Measurements from ENCODE around the gene DPCD.

DPCD gene

GRCh38 chr10:101639141-101639900 is 51.2 kb downstream of the DPCD start:
- Mint-ChIP-seq H3K9me3 (no peaks in the 10 kb centered on the region), H3K36me3 (ENCODE audit: low read depth) (peaks cover 28% of the 10 kb centered on the region), H3K4me3 (no peak overlapping the region), H3K27ac (no peak overlapping the region), H3K4me1 (ENCODE audit: low read depth) (no peaks in the 10 kb centered on the region), H3K27me3 (ENCODE audit: low read depth) (no peaks in the 10 kb centered on the region)
- DNase-seq (ENCODE audit: low spot score) = no peak

- H3K9me3 Mint-ChIP-seq = no peaks in the 10 kb centered on the region
- H3K4me3 Mint-ChIP-seq = no peak overlapping the region
- H3K27ac Mint-ChIP-seq = no peak overlapping the region
- peaks cover 17% of the 10 kb centered on the region for H3K36me3 Mint-ChIP-seq (ENCODE audit: low read depth)
- no peaks in the 10 kb centered on the region for H3K27me3 Mint-ChIP-seq (ENCODE audit: low read depth)
- no peaks in the 10 kb centered on the region for H3K4me1 Mint-ChIP-seq (ENCODE audit: low read depth)
- DNase-seq (ENCODE audit: low spot score) = no peak
These were observed 55.4 kb downstream of the DPCD start for GRCh38 chr10:101643546-101643945.

- H3K36me3 Mint-ChIP-seq (ENCODE audit: low read depth) = peaks cover 20% of the 10 kb centered on the region
- H3K4me3 Mint-ChIP-seq = no peak overlapping the region
- H3K9me3 Mint-ChIP-seq = no peaks in the 10 kb centered on the region
- no peak overlapping the region for H3K27ac Mint-ChIP-seq
- H3K27me3 Mint-ChIP-seq (ENCODE audit: low read depth) = no peaks in the 10 kb centered on the region
- DNase-seq (ENCODE audit: low spot score) = no peak
- H3K4me1 Mint-ChIP-seq (ENCODE audit: low read depth) = no peaks in the 10 kb centered on the region
These were observed 55.9 kb downstream of the DPCD start for GRCh38 chr10:101644002-101644401.

- Mint-ChIP-seq H3K27me3 (ENCODE audit: low read depth) (no peaks in the 10 kb centered on the region), H3K36me3 (ENCODE audit: low read depth) (peaks cover 14% of the 10 kb centered on the region), H3K4me3 (no peak overlapping the region), H3K9me3 (no peaks in the 10 kb centered on the region), H3K4me1 (ENCODE audit: low read depth) (no peaks in the 10 kb centered on the region), H3K27ac (no peak overlapping the region)
- no peak for DNase-seq (ENCODE audit: low spot score)
These were observed 57.5 kb downstream of the DPCD start for GRCh38 chr10:101645659-101646058.

- H3K9me3 Mint-ChIP-seq = no peaks in the 10 kb centered on the region
- no peak overlapping the region for H3K27ac Mint-ChIP-seq
- H3K4me3 Mint-ChIP-seq = no peak overlapping the region
- H3K27me3 Mint-ChIP-seq (ENCODE audit: low read depth) = no peaks in the 10 kb centered on the region
- DNase-seq (ENCODE audit: low spot score) = no peak
- H3K4me1 Mint-ChIP-seq (ENCODE audit: low read depth) = no peaks in the 10 kb centered on the region
- peaks cover 13% of the 10 kb centered on the region for H3K36me3 Mint-ChIP-seq (ENCODE audit: low read depth)
These were observed 58.2 kb downstream of the DPCD start for GRCh38 chr10:101646364-101646763.

- Mint-ChIP-seq H3K4me3 (no peak overlapping the region), H3K36me3 (ENCODE audit: low read depth) (peaks cover 15% of the 10 kb centered on the region), H3K4me1 (ENCODE audit: low read depth) (no peaks in the 10 kb centered on the region), H3K27ac (no peak overlapping the region), H3K9me3 (no peaks in the 10 kb centered on the region), H3K27me3 (ENCODE audit: low read depth) (no peaks in the 10 kb centered on the region)
- DNase-seq (ENCODE audit: low spot score) = no peak
These were observed 59.1 kb downstream of the DPCD start for GRCh38 chr10:101647255-101647654.

GRCh38 chr10:101649525-101650085 is 61.5 kb downstream of the DPCD start:
- H3K4me3 Mint-ChIP-seq = no peak overlapping the region
- DNase-seq (ENCODE audit: low spot score) = no peak

GRCh38 chr10:101650863-101651262 is 62.7 kb downstream of the DPCD start:
- DNase-seq (ENCODE audit: low spot score) = no peak
- Mint-ChIP-seq H3K36me3 (ENCODE audit: low read depth) (peaks cover 18% of the 10 kb centered on the region), H3K4me1 (ENCODE audit: low read depth) (no peaks in the 10 kb centered on the region), H3K9me3 (no peaks in the 10 kb centered on the region), H3K27me3 (ENCODE audit: low read depth) (no peaks in the 10 kb centered on the region), H3K4me3 (no peak overlapping the region), H3K27ac (no peak overlapping the region)

More at GRCh38 chr10:101649525-101650085, 61.5 kb downstream of the DPCD start:
- H3K9me3 Mint-ChIP-seq = no peaks in the 10 kb centered on the region
- H3K4me1 Mint-ChIP-seq (ENCODE audit: low read depth) = no peaks in the 10 kb centered on the region
- peaks cover 12% of the 10 kb centered on the region for H3K36me3 Mint-ChIP-seq (ENCODE audit: low read depth)
- no peaks in the 10 kb centered on the region for H3K27me3 Mint-ChIP-seq (ENCODE audit: low read depth)
- H3K27ac Mint-ChIP-seq = no peak overlapping the region

- Mint-ChIP-seq H3K4me3 (no peak overlapping the region), H3K9me3 (no peaks in the 10 kb centered on the region), H3K36me3 (ENCODE audit: low read depth) (peaks cover 20% of the 10 kb centered on the region), H3K4me1 (ENCODE audit: low read depth) (no peaks in the 10 kb centered on the region), H3K27me3 (ENCODE audit: low read depth) (no peaks in the 10 kb centered on the region), H3K27ac (no peak overlapping the region)
- no peak for DNase-seq (ENCODE audit: low spot score)
These were observed 63.2 kb downstream of the DPCD start for GRCh38 chr10:101651336-101651735.

GRCh38 chr10:101653536-101653935 is 65.4 kb downstream of the DPCD start:
- no peak for DNase-seq (ENCODE audit: low spot score)
- no peaks in the 10 kb centered on the region for H3K4me1 Mint-ChIP-seq (ENCODE audit: low read depth)
- no peaks in the 10 kb centered on the region for H3K27me3 Mint-ChIP-seq (ENCODE audit: low read depth)
- H3K9me3 Mint-ChIP-seq = no peaks in the 10 kb centered on the region
- H3K27ac Mint-ChIP-seq = no peak overlapping the region
- peaks cover 27% of the 10 kb centered on the region for H3K36me3 Mint-ChIP-seq (ENCODE audit: low read depth)
- H3K4me3 Mint-ChIP-seq = no peak overlapping the region

- H3K4me1 Mint-ChIP-seq (ENCODE audit: low read depth) = no peaks in the 10 kb centered on the region
- H3K9me3 Mint-ChIP-seq = no peaks in the 10 kb centered on the region
- no peak overlapping the region for H3K27ac Mint-ChIP-seq
- peaks cover 26% of the 10 kb centered on the region for H3K36me3 Mint-ChIP-seq (ENCODE audit: low read depth)
- no peaks in the 10 kb centered on the region for H3K27me3 Mint-ChIP-seq (ENCODE audit: low read depth)
- no peak overlapping the region for H3K4me3 Mint-ChIP-seq
- no peak for DNase-seq (ENCODE audit: low spot score)
These were observed 67.4 kb downstream of the DPCD start for GRCh38 chr10:101655570-101655969.

GRCh38 chr10:101656890-101657289 is 68.8 kb downstream of the DPCD start:
- Mint-ChIP-seq H3K4me3 (no peak overlapping the region), H3K9me3 (no peaks in the 10 kb centered on the region), H3K36me3 (ENCODE audit: low read depth) (peaks cover 23% of the 10 kb centered on the region), H3K27me3 (ENCODE audit: low read depth) (no peaks in the 10 kb centered on the region), H3K4me1 (ENCODE audit: low read depth) (no peaks in the 10 kb centered on the region), H3K27ac (no peak overlapping the region)
- DNase-seq (ENCODE audit: low spot score) = no peak

GRCh38 chr10:101658975-101659374 is 70.9 kb downstream of the DPCD start:
- no peak overlapping the region for H3K4me3 Mint-ChIP-seq
- no peaks in the 10 kb centered on the region for H3K27me3 Mint-ChIP-seq (ENCODE audit: low read depth)

More at GRCh38 chr10:101658975-101659374, 70.9 kb downstream of the DPCD start:
- no peaks in the 10 kb centered on the region for H3K9me3 Mint-ChIP-seq
- no peak overlapping the region for H3K27ac Mint-ChIP-seq
- peaks cover 33% of the 10 kb centered on the region for H3K36me3 Mint-ChIP-seq (ENCODE audit: low read depth)
- no peak for DNase-seq (ENCODE audit: low spot score)
- no peaks in the 10 kb centered on the region for H3K4me1 Mint-ChIP-seq (ENCODE audit: low read depth)

Measured in T-helper 2 cell treated with Interferon-gamma antibody and Interleukin-4, amounts not matched to agents 5 μg/mL and 100 μg/mL, for 36 hours (primary cell).